OCI-LY1 (cell line): ENCODE results near the gene BMERB1.

ENCODE experiments used
- CTCF ChIP-seq: fragments of 200-600 bp; sonication (generic), shearing (Covaris generic); IDR thresholded peaks from 2 replicates; pipeline ENCODE4 v1.5.1; 2017; ENCODE audit warnings: mild to moderate bottlenecking, antibody characterized with exemption, low read length, moderate library complexity, mixed read lengths
- EZH2 ChIP-seq: fragments of 200-600 bp; sonication (generic), shearing (Covaris generic); IDR thresholded peaks from 2 replicates; pipeline ENCODE4 v1.8.0; 2017; ENCODE audit warnings: borderline replicate concordance, mixed run types, mild to moderate bottlenecking, antibody characterized with exemption, low read length, moderate library complexity, mixed read lengths

DNA sequence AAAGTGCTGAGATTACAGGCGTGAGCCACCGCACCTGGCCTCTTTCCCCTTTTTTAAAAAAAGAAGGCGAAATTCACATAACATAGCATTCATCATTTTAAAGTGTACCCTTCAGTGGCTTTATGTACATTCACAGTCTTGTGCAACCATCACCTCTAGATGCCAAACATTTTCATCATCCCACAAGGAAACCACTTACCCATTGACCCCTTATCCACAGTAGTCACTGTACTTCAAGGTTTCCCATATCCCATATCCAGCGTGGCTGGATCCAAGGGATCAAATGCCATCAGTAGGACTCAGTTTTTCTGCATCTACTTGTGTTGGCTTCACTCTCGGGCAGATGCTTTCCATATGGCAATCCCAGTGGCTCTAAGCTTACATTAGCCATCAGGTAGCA, 50.3 kb downstream of the BMERB1 start:
- TF ChIP-seq EZH2 (no peak), CTCF (no peak)
